Fibroblast of skin of left biceps (primary cell): Measurements from ENCODE around the gene FAM107B.

Experiments used
- DNase-seq, 2 experiments: peaks; one replicate each; pipeline ENCODE4 v3.0.0-alpha.2; 2013; ENCODE audit warnings: low read depth in 2 of 2

The FAM107B gene

GRCh38 chr10:14556285-14556956 lies 218.3 kb downstream of the FAM107B start:
- DNase-seq = no peak

GRCh38 chr10:14555807-14556206 lies 218.9 kb downstream of the FAM107B start:
- DNase-seq = no peak

- no peak for DNase-seq
These were observed 220.0 kb downstream of the FAM107B start for GRCh38 chr10:14554491-14555205.

DNA sequence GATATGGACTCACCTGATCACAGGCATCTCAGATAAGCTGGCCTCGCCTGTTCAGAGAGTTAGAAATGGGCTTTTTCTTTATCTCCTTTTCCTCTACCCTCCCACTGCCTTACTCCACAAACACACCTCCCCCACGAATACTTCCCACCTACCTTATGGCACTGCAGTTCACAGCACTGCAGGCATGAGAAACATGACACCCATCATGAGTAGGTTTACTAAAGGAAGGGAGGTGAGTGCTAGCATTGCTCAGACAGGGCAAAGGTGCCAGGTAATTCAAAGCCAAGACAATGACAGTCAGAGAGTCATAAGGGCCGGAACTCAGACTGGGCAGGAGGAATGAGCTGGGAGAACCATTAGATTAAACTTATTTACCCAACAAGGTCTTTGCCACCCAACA lies 220.6 kb downstream of the FAM107B start:
- no peak for DNase-seq

DNA sequence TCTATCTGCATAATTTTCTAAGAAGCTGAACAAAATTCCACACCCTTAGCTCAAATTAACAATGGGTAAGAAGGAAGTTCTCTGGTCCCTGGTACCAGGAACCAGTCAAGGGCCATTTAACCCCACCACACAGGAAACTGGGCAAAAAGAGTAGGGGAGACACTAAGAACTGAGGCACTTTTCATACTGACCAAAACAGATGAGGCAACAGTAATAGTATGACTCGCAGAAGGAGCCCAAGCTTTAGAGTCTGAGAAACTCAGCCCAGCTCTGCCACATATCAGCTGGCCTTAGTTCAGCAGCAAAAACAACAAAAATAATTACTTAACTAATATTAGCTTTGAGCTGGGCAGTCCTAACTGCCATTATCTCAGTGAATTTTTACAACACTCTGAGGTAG lies 221.2 kb downstream of the FAM107B start:
- no peak for DNase-seq

GRCh38 chr10:14552015-14552414 lies 222.7 kb downstream of the FAM107B start:
- DNase-seq = no peak

GRCh38 chr10:14550471-14550981 lies 224.2 kb downstream of the FAM107B start:
- DNase-seq = no peak

DNA sequence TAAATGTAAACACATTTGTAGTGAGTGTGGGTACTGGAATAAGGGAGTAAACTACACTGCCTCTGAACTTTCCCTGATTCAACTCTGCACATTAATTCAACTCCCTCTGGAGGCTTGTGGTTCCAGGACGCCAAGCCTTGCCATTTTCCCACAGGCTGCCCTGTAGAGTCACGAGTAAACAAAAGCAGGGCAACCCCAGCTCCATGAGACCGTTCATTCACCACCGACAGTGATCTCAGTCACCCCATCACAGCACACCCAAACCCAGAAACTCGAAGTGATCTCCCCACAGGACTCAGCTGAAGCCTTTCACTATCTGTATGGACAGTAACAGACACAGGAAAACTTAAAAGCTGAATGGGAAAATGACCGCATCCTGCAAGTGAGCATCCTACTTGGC lies 225.2 kb downstream of the FAM107B start:
- DNase-seq = no peak

DNA sequence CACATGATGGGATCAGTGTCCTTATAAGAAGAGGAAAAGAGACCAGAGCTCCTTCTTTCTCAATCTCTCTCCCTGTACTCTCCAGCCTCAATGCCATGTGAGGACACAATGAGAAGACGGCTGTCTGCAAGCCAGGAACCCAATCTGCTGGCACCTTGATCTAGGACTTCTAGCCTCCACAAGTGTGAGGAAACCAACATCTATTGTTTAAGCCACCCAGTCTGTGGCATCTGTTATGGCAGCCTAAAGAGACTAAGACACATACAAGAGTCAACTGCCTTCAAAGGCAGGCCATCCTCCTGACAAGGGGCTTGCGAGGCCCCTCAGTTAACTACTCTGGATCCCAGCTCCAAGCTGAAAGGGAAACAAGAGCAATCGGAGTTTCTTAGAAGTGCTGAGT lies 225.7 kb downstream of the FAM107B start:
- no peak for DNase-seq

GRCh38 chr10:14548474-14548873 lies 226.2 kb downstream of the FAM107B start:
- no peak for DNase-seq

DNA sequence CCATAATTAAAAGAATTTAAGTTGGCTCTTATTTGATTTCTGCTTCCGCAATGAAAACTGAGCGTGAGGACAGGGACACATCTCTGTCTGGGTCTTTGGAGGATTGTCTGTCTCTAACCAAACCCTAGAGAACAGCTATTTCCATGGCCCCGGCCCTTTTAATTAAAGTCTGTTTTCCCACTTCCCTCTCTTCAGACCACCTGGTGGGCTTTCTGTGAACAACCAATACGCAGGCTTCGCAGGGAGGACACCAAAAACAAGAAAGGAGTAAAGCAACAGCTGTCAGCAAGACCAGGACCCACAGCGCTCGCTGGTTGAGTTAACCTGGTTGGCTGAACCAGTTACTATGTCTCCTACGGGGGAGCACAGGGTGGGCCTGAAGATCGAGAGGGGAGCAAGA lies 226.9 kb downstream of the FAM107B start:
- no peak for DNase-seq

- peak in 1 of 2 experiments; percentile 22 for DNase-seq
These were observed 228.9 kb downstream of the FAM107B start for GRCh38 chr10:14545827-14546226.

GRCh38 chr10:14543904-14544210 lies 230.8 kb downstream of the FAM107B start:
- DNase-seq = no peak

- no peak for DNase-seq
These were observed 231.4 kb downstream of the FAM107B start for GRCh38 chr10:14543046-14543903.

DNA sequence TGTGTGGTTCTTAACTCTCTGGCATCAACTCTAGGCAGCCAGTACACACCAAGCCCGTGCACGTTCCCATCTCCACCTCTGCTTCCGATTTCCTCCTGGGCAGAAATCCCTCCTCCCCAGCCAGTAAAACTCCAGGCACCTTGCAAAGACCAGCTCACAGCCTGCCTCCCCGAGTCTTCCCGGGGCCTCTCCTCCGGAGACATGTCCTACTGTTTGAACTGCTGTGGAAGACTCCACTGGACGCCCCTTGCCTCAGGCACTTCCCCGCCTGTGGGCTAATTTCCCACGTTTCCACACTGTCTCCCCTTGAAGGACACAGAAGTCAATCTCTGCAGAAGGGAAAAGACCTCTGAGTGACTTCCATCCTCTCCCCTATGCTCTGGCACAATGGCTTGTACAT lies 233.3 kb downstream of the FAM107B start:
- DNase-seq = no peak

- no peak for DNase-seq
These were observed 234.1 kb downstream of the FAM107B start for GRCh38 chr10:14540611-14541010.

DNA sequence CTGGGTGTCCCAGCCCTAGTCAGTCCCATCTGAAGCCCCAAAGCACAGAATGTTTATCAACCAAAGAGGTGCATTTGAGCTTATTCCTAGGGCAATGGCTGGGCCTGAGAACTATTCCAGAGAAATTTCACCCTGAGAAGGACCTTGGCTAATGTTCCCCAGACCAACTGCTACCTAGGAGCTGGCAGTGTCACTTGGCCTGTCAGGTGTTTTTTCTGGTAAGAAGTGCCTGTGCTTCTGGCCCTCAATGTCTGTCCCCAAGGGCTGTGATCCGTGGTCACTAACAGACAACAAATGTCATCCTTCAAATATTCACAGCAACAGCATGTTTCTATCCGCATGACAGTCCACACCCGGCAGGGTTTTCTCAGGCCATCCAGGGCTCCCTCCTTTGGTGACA lies 234.6 kb downstream of the FAM107B start:
- DNase-seq = no peak

GRCh38 chr10:14539176-14539575 lies 235.5 kb downstream of the FAM107B start:
- no peak for DNase-seq

- peak; percentile 19 to 20 for DNase-seq
These were observed 238.2 kb downstream of the FAM107B start for GRCh38 chr10:14536241-14537213.

DNA sequence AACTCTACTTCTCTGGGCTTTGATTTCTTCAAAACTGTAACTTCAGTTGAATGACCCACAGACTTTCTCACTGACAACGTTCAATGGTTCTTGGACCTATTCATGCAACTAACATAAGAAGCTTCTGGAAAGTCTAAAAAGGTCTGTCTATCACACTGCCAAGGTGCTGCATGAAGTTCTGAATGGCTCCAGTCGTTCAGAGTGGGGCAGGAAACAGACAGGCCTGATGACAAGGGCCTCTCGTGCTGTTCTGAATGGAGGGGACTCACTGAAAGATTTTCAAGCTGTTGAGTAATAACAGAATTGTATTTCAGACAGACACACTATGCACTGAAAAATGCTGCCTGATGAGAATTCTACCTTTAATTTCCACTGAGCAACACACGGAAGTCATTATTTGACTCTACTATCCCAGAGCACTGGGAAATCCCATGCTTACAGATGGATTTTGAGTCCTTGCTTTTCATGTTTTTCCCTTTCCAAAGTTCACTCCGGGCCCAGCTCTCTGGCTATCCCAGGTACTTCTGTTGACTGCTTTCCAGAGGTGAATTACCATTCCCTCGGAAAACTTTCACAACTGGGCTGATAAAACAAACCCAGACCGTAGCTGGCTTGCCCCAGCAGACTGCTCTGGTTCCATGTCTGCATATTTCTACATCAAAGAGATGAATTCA lies 239.1 kb downstream of the FAM107B start:
- DNase-seq = no peak

DNA sequence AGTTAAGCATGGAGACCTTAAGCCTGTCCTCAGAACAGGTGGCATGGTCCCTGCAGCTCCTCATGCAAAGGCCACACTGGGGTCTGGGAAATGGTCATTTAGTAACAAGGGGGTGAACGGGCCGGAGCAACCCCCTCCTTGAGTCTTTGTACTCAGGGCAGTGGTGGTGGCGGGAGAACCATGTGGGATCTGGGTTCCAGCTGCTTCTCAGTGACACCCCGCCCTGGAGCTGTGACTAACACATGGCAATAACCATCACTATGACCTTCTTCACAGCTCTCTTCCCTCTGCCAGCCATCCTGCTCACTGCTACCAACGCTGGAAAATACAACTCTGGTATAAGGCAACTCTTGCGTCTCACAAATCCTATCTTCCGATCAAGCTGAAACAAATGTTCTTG lies 240.5 kb downstream of the FAM107B start:
- no peak for DNase-seq
